SK-N-MC (cell line): ENCODE measurements around the gene OR52E1.

Source experiments
- EZH2 ChIP-seq: fragments of 200-600 bp; sonication (generic); IDR thresholded peaks from one replicate; pipeline ENCODE4 v1.6.1; 2017; ENCODE audit warnings: antibody characterized with exemption
- FOXP2 ChIP-seq: optimal IDR thresholded peaks from 2 replicates; pipeline ENCODE3; 2011; ENCODE audit warnings: mild to moderate bottlenecking, moderate library complexity; ENCODE audit not compliant: insufficient read depth; ENCODE audit errors: extremely low read length, control extremely low read depth
- POLR2AphosphoS5 ChIP-seq: IDR thresholded peaks from 2 replicates; pipeline ENCODE4 v1.6.1; 2012; ENCODE audit warnings: mild to moderate bottlenecking, low read depth, low read length, borderline replicate concordance

DNA sequence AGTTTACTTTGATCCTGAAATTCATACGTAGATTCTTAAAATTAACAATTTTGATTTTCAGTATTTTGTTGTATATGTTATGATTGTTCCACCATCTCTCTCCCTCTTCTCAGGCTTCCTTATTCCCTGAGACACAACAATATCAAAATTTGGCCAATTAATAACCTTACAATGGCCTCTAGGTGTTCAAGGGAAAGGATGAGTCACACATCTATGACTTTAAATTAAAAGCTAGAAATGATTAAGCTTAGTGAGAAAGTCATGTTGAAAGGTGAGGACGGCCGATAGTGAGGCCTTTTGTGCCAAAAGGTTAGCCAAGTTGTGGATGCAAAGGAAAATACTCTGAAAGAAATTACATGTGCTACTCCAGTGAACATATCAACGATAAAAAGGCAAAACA, 28.5 kb upstream of the OR52E1 start:
- TF ChIP-seq EZH2 (no peak), POLR2AphosphoS5 (no peak), FOXP2 (no peak)
